GM12801 (cell line): ENCODE measurements around the gene ERGIC1.

Experiments used
- TF ChIP-seq, protein P1 (sequence below): IDR thresholded peaks from one replicate; pipeline ENCODE4 v1.5.1; 2011; ENCODE audit warnings: control low read depth; ENCODE audit not compliant: insufficient read length; ENCODE audit errors: extremely low read depth

ERGIC1 gene

GRCh38 chr5:172854971-172855370 lies 20.9 kb downstream of the ERGIC1 start:
- TF ChIP-seq, protein P1, sequence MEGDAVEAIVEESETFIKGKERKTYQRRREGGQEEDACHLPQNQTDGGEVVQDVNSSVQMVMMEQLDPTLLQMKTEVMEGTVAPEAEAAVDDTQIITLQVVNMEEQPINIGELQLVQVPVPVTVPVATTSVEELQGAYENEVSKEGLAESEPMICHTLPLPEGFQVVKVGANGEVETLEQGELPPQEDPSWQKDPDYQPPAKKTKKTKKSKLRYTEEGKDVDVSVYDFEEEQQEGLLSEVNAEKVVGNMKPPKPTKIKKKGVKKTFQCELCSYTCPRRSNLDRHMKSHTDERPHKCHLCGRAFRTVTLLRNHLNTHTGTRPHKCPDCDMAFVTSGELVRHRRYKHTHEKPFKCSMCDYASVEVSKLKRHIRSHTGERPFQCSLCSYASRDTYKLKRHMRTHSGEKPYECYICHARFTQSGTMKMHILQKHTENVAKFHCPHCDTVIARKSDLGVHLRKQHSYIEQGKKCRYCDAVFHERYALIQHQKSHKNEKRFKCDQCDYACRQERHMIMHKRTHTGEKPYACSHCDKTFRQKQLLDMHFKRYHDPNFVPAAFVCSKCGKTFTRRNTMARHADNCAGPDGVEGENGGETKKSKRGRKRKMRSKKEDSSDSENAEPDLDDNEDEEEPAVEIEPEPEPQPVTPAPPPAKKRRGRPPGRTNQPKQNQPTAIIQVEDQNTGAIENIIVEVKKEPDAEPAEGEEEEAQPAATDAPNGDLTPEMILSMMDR: no peak

GRCh38 chr5:172855597-172856292 lies 21.7 kb downstream of the ERGIC1 start:
- TF ChIP-seq, protein P1: no peak

DNA sequence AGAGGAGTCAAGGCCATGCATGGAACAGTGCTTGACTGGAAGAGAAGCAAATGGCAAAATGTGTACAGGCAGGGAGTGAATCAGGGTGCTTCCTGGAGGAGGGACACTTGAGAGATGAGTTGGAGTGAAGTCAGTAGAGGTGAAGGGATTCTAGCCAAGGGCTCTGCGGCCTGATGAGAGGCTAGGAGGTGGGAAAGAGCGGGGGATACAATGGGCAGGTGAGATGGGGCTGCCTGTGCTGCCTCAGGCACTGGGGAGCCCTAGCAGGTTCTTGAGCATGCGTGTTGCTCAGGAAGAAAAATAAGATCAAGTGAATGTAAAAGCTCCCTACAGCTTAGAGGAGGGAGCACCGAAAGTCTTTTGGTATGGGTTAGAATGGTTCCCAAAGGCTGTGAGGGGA lies 22.3 kb downstream of the ERGIC1 start:
- TF ChIP-seq, protein P1: no peak

GRCh38 chr5:172857982-172858381 lies 23.9 kb downstream of the ERGIC1 start:
- TF ChIP-seq, protein P1: no peak

DNA sequence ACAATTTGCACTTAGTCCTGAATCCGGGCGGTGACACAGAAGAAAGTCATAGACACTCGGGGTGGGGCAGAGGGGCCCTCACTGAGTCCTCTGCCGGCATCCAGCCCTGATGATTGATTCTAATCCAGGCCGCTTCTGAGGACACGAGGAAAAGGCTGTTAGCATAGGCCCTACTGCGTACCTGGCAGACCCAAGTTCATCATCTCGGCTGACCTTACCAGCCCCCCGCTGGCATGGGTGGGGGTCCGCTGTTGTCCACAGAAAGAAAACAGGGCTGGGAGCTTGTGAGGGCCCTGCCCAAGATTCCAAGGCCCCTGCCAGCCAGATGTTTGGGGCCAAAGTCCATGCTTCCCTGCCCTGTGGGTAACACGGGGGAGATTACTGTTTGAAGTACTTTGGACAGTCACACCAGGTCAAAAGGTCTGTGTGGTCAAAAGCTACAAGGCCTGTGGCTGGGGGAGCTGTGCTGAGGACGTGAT lies 24.5 kb downstream of the ERGIC1 start:
- TF ChIP-seq, protein P1: no peak

- TF ChIP-seq, protein P1: no peak
These were observed 25.1 kb downstream of the ERGIC1 start for GRCh38 chr5:172858990-172859811.

DNA sequence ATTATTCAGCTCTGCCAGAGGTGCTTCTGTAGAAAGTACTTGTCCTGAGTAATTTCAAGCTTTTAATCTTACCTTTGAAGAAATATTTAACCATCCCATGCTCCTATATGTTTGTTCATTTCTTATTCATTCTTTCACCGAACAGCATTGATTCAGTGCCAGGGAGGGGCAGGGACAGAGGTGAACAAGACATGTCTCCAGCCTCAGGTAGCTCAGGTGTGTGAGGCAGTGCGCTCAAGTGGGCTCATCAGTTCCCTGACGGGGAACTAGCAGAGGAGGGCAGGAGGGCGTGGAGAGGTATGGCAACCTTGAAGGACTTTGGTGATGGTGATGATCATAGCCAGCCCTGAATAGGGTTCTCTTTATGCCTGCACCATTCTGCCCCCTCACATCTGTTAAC lies 25.9 kb downstream of the ERGIC1 start:
- TF ChIP-seq, protein P1: no peak
